Endothelial cell of umbilical vein (primary cell): ENCODE measurements around the gene CTTN. TPM values are rescaled to one million over a fixed set of nuclear protein-coding genes. Genes with fewer than 3 reads are reported as not detected.

Experiments used
- BruUV-seq: library from RNA; stranded (reverse); fragments of 400-500 nt; replicated peaks from 2 replicates; lab custom pipeline; 2021; lab: Mats Ljungman, UMichigan
- CTCF ChIA-PET: fragments of 300-600, 350-600 bp; sonication (Branson Sonifier 250); formaldehyde crosslinking; loops from one replicate; lab custom pipeline; 2021; ENCODE audit warnings: antibody characterized with exemption, inconsistent platforms; lab: Charles Lee
- POLR2A ChIA-PET: fragments of 300-600, 350-600 bp; sonication (Branson Sonifier 250); formaldehyde crosslinking; loops from one replicate; lab custom pipeline; 2021; ENCODE audit warnings: antibody characterized with exemption, inconsistent platforms; lab: Charles Lee
- DNase-seq: peaks from one replicate; pipeline ENCODE4 v3.0.0-alpha.2; 2011; ENCODE audit warnings: low read depth, low spot score
- FAIRE-seq: peaks from 2 replicates; lab custom pipeline; 2011; peaks lifted over from hg19 to GRCh38; lab: Jason Lieb, UNC
- H2AFZ ChIP-seq: 2 replicates; pipeline ENCODE4 v1.6.0; 2012; ENCODE audit warnings: low read depth, low read length, control low read depth, inconsistent platforms
- H3K27ac ChIP-seq: 2 replicates; pipeline ENCODE4 v1.5.1; 2011; ENCODE audit warnings: low read depth, mild to moderate bottlenecking, control low read depth, low read length, moderate library complexity; ENCODE audit not compliant: insufficient read depth
- H3K27me3 ChIP-seq, 2 experiments: 2 replicates each; pipeline versions ENCODE4 v1.6.0 to v1.6.1; 2011; ENCODE audit warnings: low read length in 2 of 2, mixed read lengths in 1 of 2; ENCODE audit not compliant: control insufficient read depth in 2 of 2, insufficient read depth in 2 of 2
- H3K36me3 ChIP-seq, 2 experiments: 2 replicates in 1 of 2; 3 replicates in 1 of 2; pipeline ENCODE4 v1.5.1; 2011; ENCODE audit warnings: low read length in 2 of 2, mild to moderate bottlenecking in 1 of 2, moderate library complexity in 1 of 2; ENCODE audit not compliant: control insufficient read depth in 2 of 2, insufficient read depth in 2 of 2; ENCODE audit errors: extremely low read depth in 1 of 2
- H3K4me1 ChIP-seq: 3 replicates; pipeline ENCODE4 v1.5.1; 2011; ENCODE audit warnings: mild to moderate bottlenecking, low read length; ENCODE audit not compliant: control insufficient read depth, insufficient read depth; ENCODE audit errors: extremely low read depth
- H3K4me2 ChIP-seq: 2 replicates; pipeline ENCODE4 v1.6.1; 2011; ENCODE audit warnings: low read length, control low read depth, mixed read lengths; ENCODE audit not compliant: insufficient read depth
- H3K4me3 ChIP-seq, 3 experiments: fragments of 200-600 bp in 1 of 3; sonication (generic), shearing (Covaris generic) in 1 of 3; replicated peaks in 1 of 3; 2 replicates each; pipeline ENCODE4 v1.5.1; 2011 to 2016; ENCODE audit warnings: control low read depth in 3 of 3, low read length in 3 of 3, mild to moderate bottlenecking in 2 of 3, inconsistent platforms in 1 of 3, low read depth in 1 of 3, moderate library complexity in 1 of 3; ENCODE audit not compliant: insufficient read depth in 1 of 3
- H3K79me2 ChIP-seq: 2 replicates; pipeline ENCODE4 v1.6.0; 2012; ENCODE audit warnings: low read length, inconsistent platforms; ENCODE audit not compliant: control insufficient read depth, insufficient read depth
- H3K9ac ChIP-seq: replicated peaks from 2 replicates; pipeline ENCODE3; 2011; ENCODE audit warnings: low read length, control low read depth; ENCODE audit not compliant: insufficient read depth; ENCODE audit errors: extremely low read depth
- H3K9me1 ChIP-seq: replicated peaks from 3 replicates; pipeline ENCODE4 v1.6.0; 2011; ENCODE audit warnings: mild to moderate bottlenecking, low read length; ENCODE audit not compliant: control insufficient read depth, insufficient read depth; ENCODE audit errors: extremely low read depth
- H3K9me3 ChIP-seq: replicated peaks from 2 replicates; pipeline ENCODE4 v1.5.1; 2012; ENCODE audit warnings: low read length, inconsistent platforms; ENCODE audit not compliant: control insufficient read depth, insufficient read depth
- H4K20me1 ChIP-seq: replicated peaks from 2 replicates; pipeline ENCODE3; 2011; ENCODE audit warnings: mild to moderate bottlenecking, low read length; ENCODE audit not compliant: control insufficient read depth, insufficient read depth; ENCODE audit errors: extremely low read depth
- CTCF ChIP-seq, 2 donors: IDR thresholded peaks; 1 replicate in 1 of 2; 2 replicates in 1 of 2; pipeline ENCODE4 v1.5.1; 2011; ENCODE audit warnings: low read length in 2 of 2, mild to moderate bottlenecking in 2 of 2, moderate library complexity in 2 of 2, control low read depth in 1 of 2, inconsistent platforms in 1 of 2, low read depth in 1 of 2; ENCODE audit not compliant: insufficient read depth in 1 of 2; ENCODE audit errors: extremely low read depth in 1 of 2
- EZH2 ChIP-seq: IDR thresholded peaks from 2 replicates; pipeline ENCODE4 v1.6.1; 2012; ENCODE audit warnings: borderline replicate concordance, low read depth, mild to moderate bottlenecking, moderate library complexity, low read length, inconsistent platforms; ENCODE audit not compliant: severe bottlenecking
- FOS ChIP-seq: IDR thresholded peaks from 2 replicates; pipeline ENCODE4 v1.6.1; 2011; ENCODE audit warnings: mild to moderate bottlenecking, low read length, moderate library complexity, borderline replicate concordance; ENCODE audit not compliant: insufficient read depth
- GATA2 ChIP-seq: IDR thresholded peaks from 2 replicates; pipeline ENCODE4 v1.7.0; 2011; ENCODE audit warnings: low read depth, mild to moderate bottlenecking, moderate library complexity, mixed read lengths, low read length; ENCODE audit not compliant: insufficient read length, insufficient read depth
- JUN ChIP-seq: IDR thresholded peaks from 2 replicates; pipeline ENCODE4 v1.6.1; 2011; ENCODE audit warnings: borderline replicate concordance, low read depth; ENCODE audit not compliant: insufficient read length, insufficient read depth
- MAX ChIP-seq: IDR thresholded peaks from 2 replicates; pipeline ENCODE4 v1.6.1; 2011; ENCODE audit not compliant: insufficient read depth, insufficient read length
- MYC ChIP-seq: IDR thresholded peaks from one replicate; pipeline ENCODE4 v1.6.1; 2011; ENCODE audit warnings: mild to moderate bottlenecking, low read depth, low read length
- POLR2A ChIP-seq: IDR thresholded peaks from 2 replicates; pipeline ENCODE4 v1.6.1; 2012; ENCODE audit warnings: low read depth, mild to moderate bottlenecking, control low read depth, low read length
- POLR2AphosphoS5 ChIP-seq: IDR thresholded peaks from 2 replicates; pipeline ENCODE4 v1.6.1; 2012; ENCODE audit warnings: low read depth, mild to moderate bottlenecking, control low read depth, low read length, moderate library complexity; ENCODE audit not compliant: insufficient read depth
- dilution Hi-C: fragments of 300-500 bp; cut with MboI; formaldehyde crosslinking; loops from one replicate; pipeline ENCODE4 v1.15.0; 2019; ENCODE audit warnings: low sequenced_read_pairs; ENCODE audit not compliant: extremely low pct_ligation_motif_present
- intact Hi-C: fragments of 100-400 bp; cut with micrococcal nuclease; formaldehyde crosslinking; loops from one replicate; pipeline ENCODE4 v1.10.0; 2022
- polyA plus RNA-seq, 4 experiments: library from polyadenylated mRNA; depleted of rRNA in 3 of 4; stranded (reverse) in 3 of 4; unstranded in 1 of 4; fragments of >200 nt; gene quantifications; 2 replicates each; pipeline versions ENCODE4 v1.2.1 to v1.2.3, GENCODE V29; 2011 to 2012; ENCODE audit warnings: missing spikeins in 1 of 4
- total RNA-seq: library from RNA; stranded (reverse); gene quantifications from 2 replicates; pipeline ENCODE4 v1.2.3, GENCODE V29; 2021

Gene CTTN
- total and polyA plus RNA-seq, 2 donors (not counting 3 experiments of a cell fraction or from before 2014, with no cell fraction given) = 161 to 330 TPM

GRCh38 chr11:70433526-70433925 lies 35.2 kb downstream of the CTTN start:
- BruUV-seq = no TSS peak
- Histone ChIP-seq H3K27me3 (no peaks in the 10 kb centered on the region), H3K4me2 (no peak overlapping the region), H3K9me1 (no peaks in the 10 kb centered on the region), H3K4me3 (no peak overlapping the region), H3K27ac (no peak overlapping the region), H3K9me3 (no peaks in the 10 kb centered on the region), H3K4me1 (no peaks in the 10 kb centered on the region), H4K20me1 (no peaks in the 10 kb centered on the region), H2AFZ (no peak overlapping the region), H3K79me2 (no peaks in the 10 kb centered on the region), H3K36me3 (peaks cover 11 to 76% of the 10 kb centered on the region in 2 experiments), H3K9ac (no peak overlapping the region)
- CTCF ChIA-PET = no interaction called here
- DNase-seq (no peak), FAIRE-seq (no peak)
- dilution Hi-C loops (no loop called here), intact Hi-C loops (no loop called here)
- POLR2A ChIA-PET = no interaction called here
- TF ChIP-seq POLR2A (no peak), JUN (no peak), POLR2AphosphoS5 (no peak), MYC (no peak), EZH2 (no peak), FOS (no peak), CTCF (IDR thresholded peaks at IDR 0.05; ENCODE audit: extremely low read depth in 1 of 2, insufficient read depth in 1 of 2, low read depth in 1 of 2, low read length in 2 of 2) (no peak), MAX (no peak), GATA2 (no peak)
